Measurements from ENCODE around the gene RPL3.
"Not testable (repeated sequence)": the region's sequence is repeated elsewhere in the genome, so short reads cannot be mapped to it uniquely, and the experiment has no call there.

RPL3 gene

GRCh38 chr22:39363751-39364515 lies 44.5 kb upstream of the RPL3 start:
- TF ChIP-seq CTCF (IDR thresholded peaks at IDR 0.05; ENCODE audit: low read depth, low read length), result no peak
- no peak overlapping the region for H3K4me3 ChIP-seq (ENCODE audit: low read depth, low read length)

DNA sequence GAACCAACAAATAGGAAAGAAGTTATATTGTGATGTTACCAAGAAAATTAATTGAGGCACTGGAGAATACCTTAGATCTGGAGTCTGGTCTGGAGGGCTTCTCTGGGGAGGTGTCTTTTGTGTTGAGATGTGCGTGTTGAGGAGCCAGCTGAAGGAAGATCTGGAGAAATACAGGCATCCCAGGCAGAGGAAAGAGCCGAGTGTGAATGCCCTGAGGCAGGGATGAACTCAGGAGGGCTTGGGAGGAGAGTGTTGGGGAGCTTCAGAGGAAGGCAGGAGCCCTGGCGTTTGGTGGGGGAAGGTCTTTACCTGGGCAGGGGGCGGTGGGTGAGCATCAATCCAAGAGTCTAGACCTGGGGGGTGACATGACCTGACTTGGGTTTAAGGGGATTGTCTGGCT lies 43.5 kb upstream of the RPL3 start:
- no peak for TF ChIP-seq CTCF (IDR thresholded peaks at IDR 0.05; ENCODE audit: low read depth, low read length)
- no peak overlapping the region for H3K4me3 ChIP-seq (ENCODE audit: low read depth, low read length)

- H3K4me3 ChIP-seq (ENCODE audit: low read depth, low read length), result no peak overlapping the region
- no peak for TF ChIP-seq CTCF (IDR thresholded peaks at IDR 0.05; ENCODE audit: low read depth, low read length)
These were observed 42.8 kb upstream of the RPL3 start for GRCh38 chr22:39362271-39362670.

- no peak overlapping the region for H3K4me3 ChIP-seq (ENCODE audit: low read depth, low read length)
- TF ChIP-seq CTCF (IDR thresholded peaks at IDR 0.05; ENCODE audit: low read depth, low read length), result no peak
These were observed 42.1 kb upstream of the RPL3 start for GRCh38 chr22:39361496-39361895.

GRCh38 chr22:39360674-39361413 lies 41.4 kb upstream of the RPL3 start:
- TF ChIP-seq CTCF (IDR thresholded peaks at IDR 0.05; ENCODE audit: low read depth, low read length), result no peak
- no peak overlapping the region for H3K4me3 ChIP-seq (ENCODE audit: low read depth, low read length)

DNA sequence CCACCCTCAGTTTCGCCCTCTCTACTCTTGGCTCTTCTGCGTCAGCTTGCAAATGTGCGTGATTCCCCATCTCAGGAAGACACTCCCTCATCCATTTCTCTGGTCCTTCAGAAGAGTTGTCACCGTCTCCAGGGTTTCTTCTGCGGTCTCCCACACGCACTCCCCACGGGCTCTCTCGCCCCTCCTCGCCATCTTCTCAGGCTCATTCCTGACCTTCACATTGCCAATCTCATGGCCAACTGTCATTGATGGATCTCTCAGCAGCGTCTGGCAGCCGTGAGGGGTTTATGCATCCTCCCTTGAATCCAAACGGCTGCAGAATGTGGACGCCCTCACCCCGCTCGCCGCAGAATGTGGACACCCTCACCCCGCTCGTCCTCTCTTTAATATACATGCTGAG lies 40.8 kb upstream of the RPL3 start:
- H3K4me3 ChIP-seq (ENCODE audit: low read depth, low read length), result no peak overlapping the region
- no peak for TF ChIP-seq CTCF (IDR thresholded peaks at IDR 0.05; ENCODE audit: low read depth, low read length)

DNA sequence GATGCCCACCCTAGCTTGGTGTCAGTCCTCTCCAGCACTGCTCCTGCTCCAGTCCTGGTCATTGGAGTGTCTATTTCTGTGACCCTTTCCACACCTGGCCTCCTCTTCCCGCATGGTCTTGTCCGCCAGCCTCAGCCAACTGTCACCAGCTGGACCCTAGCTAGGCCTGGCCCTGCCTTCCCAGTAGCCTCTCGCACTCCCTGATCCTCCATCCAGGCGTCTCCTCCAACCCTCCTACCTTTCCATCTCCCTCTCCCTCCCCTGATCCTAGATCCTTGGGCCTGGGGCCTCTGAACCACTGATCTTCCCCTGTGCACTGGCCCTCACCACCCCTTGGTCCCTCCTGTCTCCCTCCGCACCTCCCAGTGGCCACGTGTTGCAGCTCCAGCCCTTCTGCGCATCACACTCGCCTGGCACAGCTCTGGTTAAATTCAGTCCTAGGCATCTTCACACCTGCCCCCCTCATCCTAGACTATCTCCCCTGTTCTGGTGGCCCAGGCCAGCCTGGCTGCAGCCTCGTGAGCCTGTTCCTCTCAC lies 40.3 kb upstream of the RPL3 start:
- no peak overlapping the region for H3K4me3 ChIP-seq (ENCODE audit: low read depth, low read length)
- TF ChIP-seq CTCF (IDR thresholded peaks at IDR 0.05; ENCODE audit: low read depth, low read length), result no peak

GRCh38 chr22:39358197-39358596 lies 38.8 kb upstream of the RPL3 start:
- H3K4me3 ChIP-seq (ENCODE audit: low read depth, low read length), result not testable (repeated sequence)

DNA sequence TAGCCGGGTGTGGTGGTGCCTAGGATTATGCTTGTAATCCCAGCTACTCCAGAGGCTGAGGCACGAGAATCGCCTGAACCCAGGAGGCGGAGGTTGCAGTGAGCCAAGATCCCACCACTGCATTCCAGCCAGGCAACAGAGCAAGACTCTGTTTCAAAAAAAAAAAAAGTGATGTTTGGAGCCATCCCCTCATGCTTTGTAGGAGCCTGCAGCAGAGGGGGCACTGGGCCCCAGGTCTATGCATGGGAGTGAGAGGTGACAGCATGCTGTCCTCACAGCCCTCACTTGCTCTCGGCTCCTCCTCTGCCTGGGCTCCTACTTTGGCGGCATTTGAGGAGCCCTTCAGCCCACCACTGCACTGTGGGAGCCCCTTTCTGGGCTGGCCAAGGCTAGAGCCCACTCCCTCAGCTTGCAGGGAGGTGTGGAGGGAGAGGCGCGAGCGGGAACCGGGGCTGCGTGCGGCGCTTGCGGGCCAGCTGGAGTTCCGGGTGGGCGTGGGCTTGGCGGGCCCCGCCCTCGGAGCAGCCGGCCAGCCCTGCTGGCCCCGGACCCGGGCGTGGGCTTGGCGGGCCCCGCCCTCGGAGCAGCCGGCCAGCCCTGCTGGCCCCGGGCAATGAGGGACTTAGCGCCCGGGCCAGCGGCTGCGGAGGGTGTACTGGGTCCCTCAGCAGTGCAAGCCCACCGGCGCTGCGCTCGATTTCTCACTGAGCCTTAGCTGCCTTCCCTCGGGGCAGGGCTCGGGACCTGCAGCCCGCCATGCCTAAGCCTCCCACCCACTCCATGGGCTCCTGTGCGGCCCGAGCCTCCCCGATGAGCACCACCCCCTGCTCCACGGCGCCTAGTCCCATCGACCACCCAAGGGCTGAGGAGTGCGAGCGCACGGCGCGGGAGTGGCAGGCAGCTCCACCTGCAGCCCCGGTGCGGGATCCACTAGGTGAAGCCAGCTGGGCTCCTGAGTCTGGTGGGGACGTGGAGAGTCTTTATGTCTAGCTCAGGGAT lies 38.0 kb upstream of the RPL3 start:
- H3K4me3 ChIP-seq (ENCODE audit: low read depth, low read length), result not testable (repeated sequence)
